ENCODE measurements around the gene ACOT7. TPM values are rescaled to one million over a fixed set of nuclear protein-coding genes. Genes with fewer than 3 reads are reported as not detected.

Gene ACOT7
- total RNA-seq, 2 experiments from 2014 or later = 101 TPM

GRCh38 chr1:6301526-6301925 lies 92.0 kb downstream of the ACOT7 start:
- CTCF ChIA-PET = no interaction called here

GRCh38 chr1:6300342-6301048 lies 93.1 kb downstream of the ACOT7 start:
- Mint-ChIP-seq H3K27ac (no peak overlapping the region), H3K36me3 (ENCODE audit: low read depth) (no peaks in the 10 kb centered on the region), H3K27me3 (no peaks in the 10 kb centered on the region), H3K9me3 (no peaks in the 10 kb centered on the region), H3K4me1 (no peaks in the 10 kb centered on the region), H3K4me3 (no peak overlapping the region)
- ChIA-PET CTCF (no interaction called here), POLR2A (no interaction called here)
- DNase-seq = no peak

More at GRCh38 chr1:6301526-6301925, 92.0 kb downstream of the ACOT7 start:
- Mint-ChIP-seq H3K4me1 (no peaks in the 10 kb centered on the region), H3K27ac (no peak overlapping the region), H3K36me3 (ENCODE audit: low read depth) (peaks cover 3% of the 10 kb centered on the region), H3K4me3 (no peak overlapping the region), H3K9me3 (no peaks in the 10 kb centered on the region), H3K27me3 (no peaks in the 10 kb centered on the region)
- POLR2A ChIA-PET = no interaction called here
- no peak for DNase-seq

GRCh38 chr1:6299557-6300165 lies 93.9 kb downstream of the ACOT7 start:
- Mint-ChIP-seq H3K9me3 (no peaks in the 10 kb centered on the region), H3K4me1 (peaks cover 3% of the 10 kb centered on the region)
- POLR2A ChIA-PET = no interaction called here

GRCh38 chr1:6298940-6299465 lies 94.6 kb downstream of the ACOT7 start:
- H3K4me1 Mint-ChIP-seq = peaks cover 6% of the 10 kb centered on the region
- CTCF ChIA-PET = interaction anchor here (0.8 kb wide), 1 partner anchor 12 kb away, joined by 3 read pairs; no protein-coding TSS in a partner anchor

More at GRCh38 chr1:6299557-6300165, 93.9 kb downstream of the ACOT7 start:
- CTCF ChIA-PET = interaction anchor here (0.8 kb wide), 1 partner anchor 13 kb away, joined by 3 read pairs; no protein-coding TSS in a partner anchor
- no peak for DNase-seq
- no peaks in the 10 kb centered on the region for H3K27me3 Mint-ChIP-seq
- H3K4me3 Mint-ChIP-seq = no peak overlapping the region
- peaks cover 3% of the 10 kb centered on the region for H3K36me3 Mint-ChIP-seq (ENCODE audit: low read depth)
- no peak overlapping the region for H3K27ac Mint-ChIP-seq

GRCh38 chr1:6298530-6298929 lies 95.0 kb downstream of the ACOT7 start:
- H3K27me3 Mint-ChIP-seq = no peaks in the 10 kb centered on the region

More at GRCh38 chr1:6298940-6299465, 94.6 kb downstream of the ACOT7 start:
- Mint-ChIP-seq H3K27ac (no peak overlapping the region), H3K9me3 (no peaks in the 10 kb centered on the region), H3K36me3 (ENCODE audit: low read depth) (peaks cover 5% of the 10 kb centered on the region), H3K4me3 (no peak overlapping the region), H3K27me3 (no peaks in the 10 kb centered on the region)
- no peak for DNase-seq
- POLR2A ChIA-PET = no interaction called here

GRCh38 chr1:6295910-6296309 lies 97.7 kb downstream of the ACOT7 start:
- Mint-ChIP-seq H3K9me3 (no peaks in the 10 kb centered on the region), H3K27me3 (no peaks in the 10 kb centered on the region), H3K36me3 (ENCODE audit: low read depth) (peaks cover 14% of the 10 kb centered on the region), H3K27ac (no peak overlapping the region), H3K4me3 (no peak overlapping the region), H3K4me1 (peaks cover 6% of the 10 kb centered on the region)
- ChIA-PET POLR2A (interaction anchor here (0.6 kb wide), 1 partner anchor 102 kb away, joined by 3 read pairs; no protein-coding TSS in a partner anchor), CTCF (no interaction called here)
- no peak for DNase-seq

More at GRCh38 chr1:6298530-6298929, 95.0 kb downstream of the ACOT7 start:
- Mint-ChIP-seq H3K36me3 (ENCODE audit: low read depth) (peaks cover 6% of the 10 kb centered on the region), H3K9me3 (no peaks in the 10 kb centered on the region), H3K27ac (no peak overlapping the region), H3K4me3 (no peak overlapping the region), H3K4me1 (peaks cover 6% of the 10 kb centered on the region)
- POLR2A ChIA-PET = no interaction called here
- CTCF ChIA-PET = interaction anchor here (0.8 kb wide), 1 partner anchor 12 kb away, joined by 3 read pairs; no protein-coding TSS in a partner anchor
- no peak for DNase-seq

GRCh38 chr1:6294890-6295556 lies 98.5 kb downstream of the ACOT7 start:
- H3K9me3 Mint-ChIP-seq = no peaks in the 10 kb centered on the region
- H3K27me3 Mint-ChIP-seq = no peaks in the 10 kb centered on the region
- H3K4me3 Mint-ChIP-seq = no peak overlapping the region
- no peak for DNase-seq
- H3K27ac Mint-ChIP-seq = no peak overlapping the region
- ChIA-PET POLR2A (no interaction called here), CTCF (no interaction called here)
- peaks cover 14% of the 10 kb centered on the region for H3K36me3 Mint-ChIP-seq (ENCODE audit: low read depth)
- H3K4me1 Mint-ChIP-seq = peaks cover 6% of the 10 kb centered on the region

- CTCF ChIA-PET = no interaction called here
- Mint-ChIP-seq H3K27ac (peak overlapping the region; percentile 62), H3K27me3 (no peaks in the 10 kb centered on the region), H3K4me1 (peaks cover 6% of the 10 kb centered on the region), H3K9me3 (no peaks in the 10 kb centered on the region), H3K36me3 (ENCODE audit: low read depth) (peaks cover 14% of the 10 kb centered on the region), H3K4me3 (no peak overlapping the region)
- no peak for DNase-seq
- POLR2A ChIA-PET = no interaction called here
Observed at GRCh38 chr1:6294080-6294889, 99.3 kb downstream of the ACOT7 start.

- peak overlapping the region; percentile 17 for H3K27ac Mint-ChIP-seq
- CTCF ChIA-PET = no interaction called here
- H3K36me3 Mint-ChIP-seq (ENCODE audit: low read depth) = peaks cover 14% of the 10 kb centered on the region
- no peaks in the 10 kb centered on the region for H3K9me3 Mint-ChIP-seq
- no peak overlapping the region for H3K4me3 Mint-ChIP-seq
- POLR2A ChIA-PET = no interaction called here
- DNase-seq = no peak
- H3K27me3 Mint-ChIP-seq = no peaks in the 10 kb centered on the region
- peaks cover 6% of the 10 kb centered on the region for H3K4me1 Mint-ChIP-seq
Observed at GRCh38 chr1:6292102-6292501, 101.5 kb downstream of the ACOT7 start.

- POLR2A ChIA-PET = no interaction called here
- no peak overlapping the region for H3K27ac Mint-ChIP-seq
- no peaks in the 10 kb centered on the region for H3K4me1 Mint-ChIP-seq
- CTCF ChIA-PET = no interaction called here
- H3K27me3 Mint-ChIP-seq = no peaks in the 10 kb centered on the region
- DNase-seq = no peak
- H3K36me3 Mint-ChIP-seq (ENCODE audit: low read depth) = peaks cover 9% of the 10 kb centered on the region
- no peak overlapping the region for H3K4me3 Mint-ChIP-seq
- H3K9me3 Mint-ChIP-seq = no peaks in the 10 kb centered on the region
Observed at GRCh38 chr1:6288665-6289064, 104.9 kb downstream of the ACOT7 start.

- Mint-ChIP-seq H3K4me3 (no peak overlapping the region), H3K27ac (no peak overlapping the region), H3K27me3 (no peaks in the 10 kb centered on the region), H3K36me3 (ENCODE audit: low read depth) (peaks cover 3% of the 10 kb centered on the region), H3K4me1 (no peaks in the 10 kb centered on the region), H3K9me3 (no peaks in the 10 kb centered on the region)
- no peak for DNase-seq
- ChIA-PET POLR2A (no interaction called here), CTCF (interaction anchor here (0.6 to 1.0 kb wide), 4 partner anchors 23 to 893 kb away, joined by 3 read pairs; no protein-coding TSS in a partner anchor)
Observed at GRCh38 chr1:6288026-6288425, 105.5 kb downstream of the ACOT7 start.

GRCh38 chr1:6287431-6287886 lies 106.1 kb downstream of the ACOT7 start:
- no peak for DNase-seq
- Mint-ChIP-seq H3K36me3 (ENCODE audit: low read depth) (peaks cover 2% of the 10 kb centered on the region), H3K27me3 (no peaks in the 10 kb centered on the region), H3K4me3 (no peak overlapping the region), H3K9me3 (no peaks in the 10 kb centered on the region), H3K27ac (no peak overlapping the region), H3K4me1 (no peaks in the 10 kb centered on the region)
- ChIA-PET POLR2A (interaction anchor here (0.7 kb wide), 1 partner anchor 82 kb away, joined by 5 read pairs; no protein-coding TSS in a partner anchor), CTCF (interaction anchor here (0.6 to 1.1 kb wide), 5 partner anchors 12 to 324 kb away, joined by 3 to 4 read pairs (median 3); no protein-coding TSS in a partner anchor)
